ENCODE data around the gene A3GALT2. TPM values are rescaled to one million over a fixed set of nuclear protein-coding genes. Genes with fewer than 3 reads are reported as not detected.
"Not testable (repeated sequence)": the region's sequence is repeated elsewhere in the genome, so short reads cannot be mapped to it uniquely, and the experiment has no call there.

Gene A3GALT2
- total RNA-seq, 1 experiment from 2014 or later, result not detected

- DNase-seq (ENCODE audit: low read depth, low spot score) (no peak), ATAC-seq (no peak)
- in situ Hi-C loops (cut with HindIII; ENCODE audit: low pct_unique_long_range_greater_than_20kb, low sequenced_read_pairs) (no loop called here), intact Hi-C loops (cut with micrococcal nuclease; ENCODE audit: unreplicated experiment) (loop anchor here (10.0 kb wide), 1 partner anchor 78 kb away; no protein-coding TSS in a partner anchor)
- CTCF ChIA-PET, result interaction anchor here (0.6 kb wide), 1 partner anchor 74 kb away, joined by 3 read pairs; no protein-coding TSS in a partner anchor
- Histone ChIP-seq H3K27ac (ENCODE audit: low read length) (no peak overlapping the region), H3K4me3 (ENCODE audit: low read depth in 2 of 2, low read length in 2 of 2) (no peak overlapping the region), H3K9me3 (ENCODE audit: control insufficient read depth, insufficient read depth, low read depth, low read length) (no peaks in the 10 kb centered on the region), H3K27me3 (ENCODE audit: control insufficient read depth, insufficient read depth, low read length) (no peaks in the 10 kb centered on the region), H3K4me1 (ENCODE audit: control insufficient read depth, insufficient read depth, low read length) (0 out of 2 replicates have a peak, but pooled peaks cover 3% of the 10 kb centered on the region), H3K36me3 (ENCODE audit: control insufficient read depth, insufficient read depth, low read length) (no peaks in the 10 kb centered on the region)
- POLR2A ChIA-PET, result no interaction called here
- no TSS peak for BruUV-seq (replicated peaks)
- TF ChIP-seq REST (IDR thresholded peaks at IDR 0.05; ENCODE audit: insufficient read depth in 1 of 2, low read depth in 2 of 2, low read length in 1 of 2) (no peak), POLR2AphosphoS5 (IDR thresholded peaks at IDR 0.05; ENCODE audit: low read depth, low read length) (no peak), CTCF (IDR thresholded peaks at IDR 0.05) (no peak), TCF7L2 (IDR thresholded peaks at IDR 0.05; ENCODE audit: low read depth, low read length) (no peak), SIN3A (IDR thresholded peaks at IDR 0.05; ENCODE audit: borderline replicate concordance, insufficient read depth, low read depth, low read length) (no peak)
Measured at GRCh38 chr1:33292726-33293340, 28.1 kb downstream of the A3GALT2 start.

GRCh38 chr1:33290615-33291014 is 30.3 kb downstream of the A3GALT2 start:
- ATAC-seq; in situ Hi-C loops (cut with HindIII; ENCODE audit: low pct_unique_long_range_greater_than_20kb, low sequenced_read_pairs); H3K27me3 ChIP-seq (ENCODE audit: control insufficient read depth, insufficient read depth, low read length); DNase-seq (ENCODE audit: low read depth, low spot score); H3K4me3 ChIP-seq (ENCODE audit: low read depth in 2 of 2, low read length in 2 of 2); H3K36me3 ChIP-seq (ENCODE audit: control insufficient read depth, insufficient read depth, low read length); CTCF ChIA-PET; H3K9me3 ChIP-seq (ENCODE audit: control insufficient read depth, insufficient read depth, low read depth, low read length); BruUV-seq (replicated peaks); H3K27ac ChIP-seq (ENCODE audit: low read length); H3K4me1 ChIP-seq (ENCODE audit: control insufficient read depth, insufficient read depth, low read length); POLR2A ChIA-PET: not testable (repeated sequence)
- intact Hi-C loops (cut with micrococcal nuclease; ENCODE audit: unreplicated experiment), result loop anchor here (10.0 kb wide), 1 partner anchor 76 kb away; no protein-coding TSS in a partner anchor

GRCh38 chr1:33289858-33290154 is 31.1 kb downstream of the A3GALT2 start:
- no peaks in the 10 kb centered on the region for H3K36me3 ChIP-seq (ENCODE audit: control insufficient read depth, insufficient read depth, low read length)
- intact Hi-C loops (cut with micrococcal nuclease; ENCODE audit: unreplicated experiment), result loop anchor here (10.0 kb wide), 1 partner anchor 75 kb away; no protein-coding TSS in a partner anchor
- H3K27me3 ChIP-seq (ENCODE audit: control insufficient read depth, insufficient read depth, low read length), result no peaks in the 10 kb centered on the region
- H3K4me3 ChIP-seq (ENCODE audit: low read depth in 2 of 2, low read length in 2 of 2), result no peak overlapping the region
- ChIA-PET POLR2A (no interaction called here), CTCF (no interaction called here)
- in situ Hi-C loops (cut with HindIII; ENCODE audit: low pct_unique_long_range_greater_than_20kb, low sequenced_read_pairs), result no loop called here
- ATAC-seq (no peak), DNase-seq (ENCODE audit: low read depth, low spot score) (no peak)
- no peaks in the 10 kb centered on the region for H3K9me3 ChIP-seq (ENCODE audit: control insufficient read depth, insufficient read depth, low read depth, low read length)
- no peaks in the 10 kb centered on the region for H3K4me1 ChIP-seq (ENCODE audit: control insufficient read depth, insufficient read depth, low read length)
- BruUV-seq (replicated peaks), result no TSS peak
- no peak overlapping the region for H3K27ac ChIP-seq (ENCODE audit: low read length)
- TF ChIP-seq REST (IDR thresholded peaks at IDR 0.05; ENCODE audit: insufficient read depth in 1 of 2, low read depth in 2 of 2, low read length in 1 of 2) (no peak), SIN3A (IDR thresholded peaks at IDR 0.05; ENCODE audit: borderline replicate concordance, insufficient read depth, low read depth, low read length) (no peak)
